ENCODE data around the gene NKAIN1.

GRCh38 chr1:31198600-31198999 lies 41.1 kb downstream of the NKAIN1 start:
- TF ChIP-seq CTCF (optimal IDR thresholded peaks at IDR 0.05 in 1 of 3, IDR thresholded peaks at IDR 0.05 in 1 of 3, conservative IDR thresholded peaks at IDR 0.05 in 1 of 3; ENCODE audit: extremely low read depth in 1 of 3, insufficient read depth in 2 of 3, low read length in 3 of 3), result no peak
- no peak for TF ChIP-seq EZH2 (IDR thresholded peaks at IDR 0.05; ENCODE audit: low read length)
